GM19455 (cell line): ENCODE measurements around the gene REXO1.
A peak's percentile ranks its signal among the peaks of the same experiment; 100 is the strongest.

ENCODE experiments used
- ATAC-seq: cut with Tn5 transposase; IDR thresholded peaks from one replicate; pipeline ENCODE4 v1.9.1; 2021; ENCODE audit not compliant: unreplicated experiment

Gene REXO1

GRCh38 chr19:1849132-1849474, 820 bp upstream of the REXO1 start:
- no peak for ATAC-seq

GRCh38 chr19:1847684-1848398, 442 bp downstream of the REXO1 start:
- peak; percentile 30 for ATAC-seq

- no peak for ATAC-seq
These were observed 967 bp downstream of the REXO1 start for GRCh38 chr19:1847348-1847683.

GRCh38 chr19:1846517-1847204, 1.6 kb downstream of the REXO1 start:
- no peak for ATAC-seq

DNA sequence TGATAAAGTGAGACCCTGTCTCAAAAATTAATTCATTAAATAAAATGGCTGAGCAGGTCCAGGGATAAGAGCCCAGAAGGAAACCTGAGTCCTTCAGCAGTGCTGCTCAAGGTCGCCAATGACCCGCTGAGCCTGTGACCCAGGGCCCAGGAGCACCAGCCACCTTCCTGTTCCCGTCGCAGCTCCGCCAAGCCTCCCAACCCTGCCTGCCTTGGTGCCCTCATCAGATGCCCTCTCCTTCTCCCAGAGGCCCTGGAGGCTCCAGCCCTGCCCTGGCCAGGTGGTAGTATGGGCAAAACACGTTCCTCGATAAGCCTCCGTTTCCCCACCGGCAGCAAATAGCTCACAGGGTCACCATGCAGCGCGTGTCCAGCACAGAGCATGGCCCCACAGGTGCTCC, 2.6 kb downstream of the REXO1 start:
- no peak for ATAC-seq

GRCh38 chr19:1845125-1845515, 3.2 kb downstream of the REXO1 start:
- no peak for ATAC-seq

- no peak for ATAC-seq
These were observed 3.7 kb downstream of the REXO1 start for GRCh38 chr19:1844513-1845124.

DNA sequence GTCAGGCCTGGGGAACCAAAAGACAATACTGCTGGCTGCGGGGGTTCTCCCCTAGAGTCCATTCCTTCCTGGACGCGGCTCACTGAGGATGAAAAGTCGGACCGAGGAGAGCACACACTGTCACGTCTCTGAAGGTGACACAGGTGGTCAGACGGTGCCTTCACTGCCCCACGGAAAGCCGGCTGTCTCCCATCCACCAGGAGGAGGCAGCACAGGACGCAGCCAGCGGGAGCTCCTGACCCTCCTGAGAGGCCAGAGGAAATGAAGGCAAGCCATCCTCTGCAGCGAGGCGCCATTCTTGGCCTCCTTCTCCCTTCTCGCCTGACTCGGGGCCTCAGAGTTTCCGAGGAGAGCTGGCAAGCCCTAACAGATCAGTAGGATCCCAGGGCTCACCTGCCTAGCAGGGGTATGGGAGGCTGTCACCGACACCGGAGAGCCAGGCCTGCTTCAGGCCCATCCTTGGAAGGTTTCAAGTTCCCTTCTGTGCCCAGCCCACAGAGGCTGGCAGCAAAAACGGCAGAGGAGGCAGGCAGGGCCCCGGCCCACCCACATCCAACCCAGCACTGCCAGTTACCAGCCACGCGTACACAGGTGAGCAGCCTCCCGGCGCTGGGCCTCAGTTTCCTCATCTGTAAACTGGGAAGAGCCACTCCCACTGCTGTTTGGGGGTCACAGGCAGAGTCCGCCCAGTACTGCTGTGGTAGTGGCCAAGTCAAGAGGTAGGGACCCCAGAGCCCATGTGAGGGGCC, 4.5 kb downstream of the REXO1 start:
- ATAC-seq = no peak

- ATAC-seq = no peak
These were observed 5.2 kb downstream of the REXO1 start for GRCh38 chr19:1843116-1843515.

DNA sequence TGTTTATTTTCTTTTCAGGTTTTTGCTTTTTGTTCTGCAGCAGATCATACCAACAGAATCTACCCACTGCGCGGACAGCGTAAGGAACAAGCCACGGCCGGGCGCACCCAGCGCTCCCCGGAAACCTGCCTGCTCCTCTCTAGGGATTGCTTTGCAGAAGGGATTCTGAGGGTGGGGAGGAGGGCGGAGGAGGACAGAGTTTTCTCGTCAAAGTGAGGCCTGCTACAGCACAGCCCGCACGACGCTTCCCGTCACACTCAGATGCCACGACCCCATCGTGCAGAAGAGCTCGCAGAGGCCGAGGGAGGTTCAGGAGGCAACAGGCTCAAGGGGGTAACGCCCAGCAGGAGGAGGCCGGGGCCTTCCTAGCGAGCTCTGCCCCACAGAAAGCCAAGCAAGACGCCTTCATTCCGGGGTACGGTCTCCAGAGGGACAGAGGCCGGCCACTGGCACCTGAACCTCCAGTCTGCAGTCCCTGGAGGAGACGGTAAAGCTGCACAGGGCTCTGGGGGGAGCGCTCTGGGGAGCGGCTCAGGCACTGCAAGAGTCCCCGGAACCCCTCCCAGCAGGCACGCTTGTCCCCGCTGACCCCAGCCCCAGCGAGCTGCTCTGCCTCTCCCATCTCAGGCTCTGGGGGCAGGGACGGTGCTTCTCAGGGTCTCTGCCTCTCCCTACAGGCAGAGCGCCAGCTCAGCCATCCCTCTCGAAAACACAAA, 6.9 kb downstream of the REXO1 start:
- ATAC-seq = no peak

DNA sequence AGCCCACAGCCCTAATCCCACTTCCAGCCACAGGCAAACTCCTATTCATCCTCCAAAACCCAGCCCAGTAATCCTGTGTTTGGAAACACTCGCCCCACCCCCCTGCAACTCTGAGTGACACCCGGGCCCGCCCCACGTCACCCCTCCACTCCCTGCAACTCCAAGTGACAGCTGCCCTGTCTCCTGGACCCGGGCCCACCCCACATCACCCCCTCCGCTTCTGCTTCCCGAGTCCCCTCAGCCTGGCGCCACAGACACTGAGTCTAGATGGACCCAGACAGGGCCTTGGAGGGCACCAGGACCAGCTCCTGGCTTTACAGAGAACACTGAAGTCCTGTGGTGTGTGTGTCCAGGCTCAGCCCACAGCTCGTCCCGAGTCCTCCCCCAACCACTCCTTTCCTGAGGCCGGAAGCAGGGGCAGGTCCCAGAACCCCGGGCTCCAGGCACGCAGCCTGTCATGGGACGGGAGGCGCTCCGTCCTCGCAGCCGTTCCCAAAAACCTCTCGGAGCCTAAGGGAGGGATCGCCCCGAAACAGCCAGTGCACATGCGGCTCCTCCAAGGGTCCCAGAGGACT, 7.7 kb downstream of the REXO1 start:
- no peak for ATAC-seq

DNA sequence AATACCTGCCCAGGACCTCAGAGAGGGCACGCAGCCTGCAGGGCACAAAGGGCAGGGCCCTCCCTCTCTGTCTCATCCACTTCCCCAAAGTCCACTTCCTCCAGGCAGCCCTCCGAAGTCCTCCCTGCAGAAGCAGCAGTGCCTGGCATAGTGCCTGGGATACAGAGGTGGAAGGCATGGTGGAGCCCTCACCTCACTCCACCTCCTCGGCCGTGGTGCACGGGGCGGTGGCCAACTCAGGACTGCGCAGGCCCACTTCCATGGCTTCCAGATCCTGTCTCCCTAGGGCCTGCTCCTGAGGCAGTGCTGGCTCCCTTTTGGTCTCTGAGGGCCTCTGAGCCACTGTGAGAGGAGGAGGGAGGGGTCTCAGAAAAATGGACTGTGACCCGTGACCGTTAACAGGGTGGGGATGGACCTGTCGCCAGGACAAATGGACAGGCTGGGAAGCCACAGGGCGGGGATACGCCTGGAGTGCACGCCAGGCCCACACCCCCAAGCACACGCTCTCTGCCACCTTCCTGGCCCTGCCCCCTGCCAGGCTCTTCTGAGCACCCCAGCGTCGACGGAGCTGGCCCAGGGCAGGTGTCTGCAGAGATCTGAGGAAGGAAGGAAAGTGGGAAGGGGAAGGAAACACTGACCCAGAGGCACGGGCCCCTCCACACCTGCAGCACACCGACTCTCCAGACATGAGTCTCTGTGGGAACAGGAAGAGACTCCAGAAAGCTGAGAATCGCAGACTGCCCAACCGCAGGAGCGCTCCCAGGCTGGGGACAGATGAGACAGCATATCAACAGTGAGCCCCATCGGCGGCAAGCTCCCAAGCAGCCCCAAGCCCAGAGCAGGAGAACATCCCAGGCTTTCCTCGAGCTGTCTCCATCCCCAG, 8.4 kb downstream of the REXO1 start:
- no peak for ATAC-seq

DNA sequence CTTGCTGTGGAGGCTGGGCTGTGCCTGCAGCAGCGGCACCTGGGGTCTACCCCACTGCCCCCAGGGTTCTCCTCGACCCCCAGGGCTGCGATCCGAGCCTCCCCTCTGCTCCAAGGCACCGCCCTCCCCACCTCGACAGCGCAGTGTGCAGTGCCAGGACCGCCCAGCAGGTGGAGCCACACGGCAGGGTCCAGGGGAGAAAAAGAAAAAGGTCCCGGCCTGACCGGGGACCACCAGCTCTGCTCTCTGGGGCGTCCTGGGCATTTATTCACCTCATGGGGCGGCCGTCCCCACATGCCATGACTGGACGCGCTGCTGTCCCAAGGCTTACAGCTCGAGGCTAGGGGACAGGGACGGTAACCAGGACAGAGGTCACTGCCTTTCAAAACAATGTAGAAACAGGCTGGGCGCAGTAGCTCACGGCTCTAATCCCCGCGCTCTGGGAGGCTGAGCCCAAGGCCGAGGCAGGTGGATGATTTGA, 10.6 kb downstream of the REXO1 start:
- ATAC-seq = no peak

DNA sequence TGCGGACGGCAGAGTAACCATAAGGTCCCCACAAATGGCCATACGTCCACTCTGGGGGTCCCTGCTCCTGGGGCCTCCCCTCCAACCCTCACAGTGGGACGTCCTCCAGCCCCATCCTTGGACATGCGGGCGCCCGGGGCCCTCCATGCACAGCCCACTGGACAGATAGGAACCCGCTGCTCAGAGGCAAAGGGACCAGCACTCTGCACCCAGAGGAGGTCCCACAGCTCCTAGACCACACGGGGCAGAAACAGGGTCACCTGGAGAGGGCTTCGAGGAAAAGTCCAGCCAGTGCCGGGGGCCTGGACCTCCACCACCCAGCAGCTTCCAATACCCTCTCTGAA, 11.1 kb downstream of the REXO1 start:
- no peak for ATAC-seq

DNA sequence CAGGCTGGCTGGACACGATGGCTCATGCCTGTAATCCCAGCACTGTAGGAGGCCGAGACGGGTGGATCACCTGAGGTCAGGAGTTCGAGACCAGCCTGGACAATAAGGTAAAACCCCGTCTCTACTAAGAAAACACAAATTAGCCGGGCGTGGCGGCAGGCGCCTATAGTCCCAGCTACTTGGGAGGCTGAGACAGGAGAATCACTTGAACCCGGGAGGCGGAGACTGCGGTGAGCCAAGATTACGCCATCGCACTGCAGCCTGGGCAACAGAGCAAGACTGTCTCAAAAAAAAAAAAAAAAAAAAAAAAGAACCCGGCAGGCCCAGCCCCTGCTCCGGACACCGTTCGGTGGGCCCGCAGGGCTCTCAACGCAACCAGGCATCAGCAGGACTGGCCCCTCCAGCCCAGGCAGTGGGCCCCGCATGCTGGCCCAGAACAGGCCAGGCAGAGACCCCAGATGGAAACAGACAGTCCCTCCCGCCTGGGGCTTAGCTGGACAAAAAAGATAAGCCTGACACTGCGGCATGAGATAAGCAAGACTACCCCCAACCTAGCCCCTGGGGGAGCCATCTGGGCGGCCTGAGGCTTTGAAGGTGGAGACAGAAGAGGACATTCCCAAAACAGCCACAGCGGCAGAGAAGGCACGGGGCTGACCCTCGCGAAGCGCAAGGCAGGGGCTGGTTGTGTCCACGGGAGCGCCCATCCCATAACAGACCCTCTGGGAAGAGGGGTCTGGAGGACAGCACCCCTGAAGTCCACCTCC, 11.6 kb downstream of the REXO1 start:
- no peak for ATAC-seq

- no peak for ATAC-seq
These were observed 14.7 kb downstream of the REXO1 start for GRCh38 chr19:1833540-1833939.

DNA sequence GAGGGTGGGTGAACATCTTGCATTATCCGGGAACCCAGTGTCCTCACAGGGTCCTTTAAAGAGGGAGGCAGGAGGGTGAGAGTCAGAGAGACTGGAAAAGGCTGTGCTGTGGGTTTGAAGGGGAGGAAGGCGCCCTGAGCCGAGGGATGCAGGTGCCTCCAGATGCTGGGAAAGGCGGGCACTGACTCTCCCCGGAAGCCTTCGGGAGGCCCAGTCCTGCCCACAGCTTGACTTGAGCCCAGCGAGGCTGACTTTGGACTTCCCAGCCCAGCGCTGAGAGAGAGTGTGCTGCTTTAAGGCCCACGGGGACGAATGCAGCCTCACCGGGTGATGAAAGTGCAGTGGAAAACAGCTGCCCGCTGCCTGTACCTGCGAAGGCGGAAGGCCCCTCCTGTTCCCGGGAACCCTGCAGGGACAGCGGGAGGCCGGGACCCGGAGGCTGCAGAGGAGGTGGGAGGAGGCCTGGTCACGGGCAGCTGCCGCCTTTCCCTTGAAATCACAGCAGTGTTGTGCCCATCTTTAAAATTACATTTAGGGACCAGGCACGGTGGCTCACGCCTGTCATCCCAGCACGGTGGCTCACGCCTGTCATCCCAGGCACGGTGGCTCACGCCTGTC, 16.1 kb downstream of the REXO1 start:
- no peak for ATAC-seq

DNA sequence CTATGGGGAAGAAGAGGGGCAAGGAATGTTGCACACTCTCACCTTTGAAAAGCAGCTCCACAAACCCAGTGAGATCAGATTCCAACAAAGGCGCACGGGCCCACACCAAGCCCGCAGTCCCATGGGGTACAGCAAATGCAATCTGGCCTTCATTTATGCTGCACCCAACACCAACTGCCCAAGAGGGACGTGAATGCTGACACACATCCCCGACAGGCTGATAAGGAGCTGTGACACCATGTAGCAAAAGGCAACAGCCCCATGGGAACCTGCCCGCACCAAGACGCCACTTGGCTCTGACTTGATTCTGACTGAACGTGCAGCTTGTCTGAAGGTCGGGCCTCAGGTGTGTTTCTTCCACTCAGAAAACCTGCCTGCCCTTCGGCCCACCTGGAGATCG, 17.3 kb downstream of the REXO1 start:
- ATAC-seq = no peak

GRCh38 chr19:1830568-1830967, 17.7 kb downstream of the REXO1 start:
- no peak for ATAC-seq
